Heart left ventricle (tissue), 16 donors: ENCODE results near the gene MAML1. TPM values are rescaled to one million over a fixed set of nuclear protein-coding genes. Genes with fewer than 3 reads are reported as not detected.
"Not testable (repeated sequence)": the region's sequence is repeated elsewhere in the genome, so short reads cannot be mapped to it uniquely, and the experiment has no call there.

Experiments
- ATAC-seq, 4 donors: fragments of 200-7000 bp; cut with Tn5 transposase; one replicate each; pipeline ENCODE4 v1.9.1; 2020 to 2022; ENCODE audit warnings: moderate library complexity in 4 of 4, mild to moderate bottlenecking in 3 of 4, moderate number of reproducible peaks in 1 of 4
- DNase-seq, 5 donors: peaks; one replicate each; pipeline ENCODE4 v3.0.0-alpha.2; 2020
- H3K27ac ChIP-seq, 12 donors: fragments of 200-600 bp; sonication (generic) in 4 of 12; one replicate each; pipeline versions ENCODE4 v1.5.0 to v1.8.0; 2016 to 2022; ENCODE audit warnings: mild to moderate bottlenecking in 2 of 12
- H3K27me3 ChIP-seq, 9 donors: fragments of 200-600 bp; sonication (generic) in 2 of 9; one replicate each; pipeline versions ENCODE4 v1.5.1 to v1.8.0; 2016 to 2022; ENCODE audit warnings: mild to moderate bottlenecking in 3 of 9
- H3K36me3 ChIP-seq, 9 donors: fragments of 200-600 bp; sonication (generic) in 2 of 9; one replicate each; pipeline versions ENCODE4 v1.5.0 to v1.8.0; 2018 to 2022; ENCODE audit warnings: mild to moderate bottlenecking in 2 of 9
- H3K4me1 ChIP-seq, 12 donors: fragments of 200-600 bp; sonication (generic) in 4 of 12; one replicate each; pipeline versions ENCODE4 v1.5.0 to v1.8.0; 2016 to 2022; ENCODE audit warnings: mild to moderate bottlenecking in 3 of 12
- H3K4me3 ChIP-seq, 12 donors: fragments of 200-600 bp; sonication (generic) in 4 of 12; one replicate each; pipeline versions ENCODE4 v1.5.0 to v1.8.0; 2017 to 2022; ENCODE audit warnings: mild to moderate bottlenecking in 9 of 12, moderate library complexity in 4 of 12
- H3K9me3 ChIP-seq, 12 donors: fragments of 200-600 bp; sonication (generic) in 4 of 12; one replicate each; pipeline versions ENCODE4 v1.5.0 to v1.8.0; 2016 to 2022; ENCODE audit warnings: mild to moderate bottlenecking in 1 of 12
- POLR2A ChIP-seq, 2 donors: fragments of 450-650 bp; IDR thresholded peaks; one replicate each; pipeline ENCODE4 v1.6.1; 2017; ENCODE audit warnings: antibody characterized with exemption in 2 of 2, mild to moderate bottlenecking in 2 of 2, moderate library complexity in 2 of 2
- WGBS, 4 donors: extraction: QIAGEN DNeasy Blood & Tissue Kit in 2 of 4; methylation state at CpG; one replicate each; pipeline versions ENCODE4 v1.1.5 to v1.1.7; 2013 to 2018; 5-methylcytosine and 5-hydroxymethylcytosine counted together
- intact Hi-C, 10 donors: fragments of 100-400 bp; cut with DNase I; formaldehyde crosslinking; loops; one replicate each; pipeline versions ENCODE4 v1.11.1 to v1.14.2; 2022
- polyA plus RNA-seq, 2 donors: library from polyadenylated mRNA; stranded (reverse); fragments of 200-250 nt; gene quantifications; one replicate each; pipeline ENCODE4 v1.2.3, GENCODE V29; 2013
- total RNA-seq, 9 donors: library from RNA; depleted of rRNA in 2 of 9; stranded (reverse); fragments of >200 nt in 2 of 9; fragmentation: NEBNext Ultra II Directional in 3 of 9; extraction: Animal tissue kit (Norgen Biotek cat#: 25700) in 3 of 9; gene quantifications; one replicate each; pipeline versions ENCODE4 v1.1.0 to v1.2.4, GENCODE V29; 2016 to 2023
- TF ChIP-seq, protein P1 (sequence below), 12 donors: fragments of 200-600 bp; sonication (generic) in 4 of 12; IDR thresholded peaks; one replicate each; pipeline versions ENCODE4 v1.5.0 to v1.8.0; 2018 to 2022; ENCODE audit warnings: antibody characterized with exemption in 12 of 12, mild to moderate bottlenecking in 5 of 12
- donor health status: ischemic (EF 13 %, LVEDD 7.1; RV severe dilation, severe dysfunction).
- donor health status: healthy with polysubstance abuse.
- donor health status: DM: no; HTN: yes; CAD: no.
- donor health status: DM: no; HTN: no; CAD: no.
- donor health status: ischemic (EF 25% LVEDD 6.9; RV normal size, moderate dysfunction).
- donor health status: ischemic (EF 25% LVEDD 5.7; RV mildly dilated, moderate dysfunction).
- donor health status: healthy.
- donor health status: DM: yes; HTN: yes; CAD: no.
- donor health status: ischemic (EF 35%, LVEDD 5.7; RV mildly dilated, moderate dysfunction).
- donor health status: nonischemic (EF 11% LVEDD 7.7; RV severe dilation, severe dysfunction).
- donor health status: DM: yes; HTN: yes; CAD: no.
- donor health status: PGD.
- donor health status: ischemic (EF 29% LVEDD 5.4; RV normal size, mild dysfunction).
- donor health status: nonischemic (EF 23%, LVEDD 6.1; RV moderate dilation, normal function).

MAML1 gene
- total and polyA plus RNA-seq, 11 donors = 6.9 to 18.0 (median 11.8) TPM

- DNase-seq = peak in 1 of 5 donors; percentile 10
Measured at GRCh38 chr5:179781846-179782245, 49.2 kb downstream of the MAML1 start.

GRCh38 chr5:179783128-179783527 is 50.5 kb downstream of the MAML1 start:
- WGBS, 4 donors = 94 to 96% (median 96%) methylated on average over 9 of the region's 9 CpGs
- Histone ChIP-seq H3K27ac (no peak overlapping the region), H3K27me3 (no peaks in the 10 kb centered on the region), H3K4me3 (no peak overlapping the region), H3K4me1 (peaks cover 0 to 42% (median 0%) of the 10 kb centered on the region in 12 donors), H3K36me3 (peaks cover 0 to 30% (median 17%) of the 10 kb centered on the region in 9 donors), H3K9me3 (no peaks in the 10 kb centered on the region)
- DNase-seq = peak in 1 of 5 donors; percentile 26
- no peak for TF ChIP-seq POLR2A (IDR thresholded peaks at IDR 0.05)
- TF ChIP-seq, protein P1, sequence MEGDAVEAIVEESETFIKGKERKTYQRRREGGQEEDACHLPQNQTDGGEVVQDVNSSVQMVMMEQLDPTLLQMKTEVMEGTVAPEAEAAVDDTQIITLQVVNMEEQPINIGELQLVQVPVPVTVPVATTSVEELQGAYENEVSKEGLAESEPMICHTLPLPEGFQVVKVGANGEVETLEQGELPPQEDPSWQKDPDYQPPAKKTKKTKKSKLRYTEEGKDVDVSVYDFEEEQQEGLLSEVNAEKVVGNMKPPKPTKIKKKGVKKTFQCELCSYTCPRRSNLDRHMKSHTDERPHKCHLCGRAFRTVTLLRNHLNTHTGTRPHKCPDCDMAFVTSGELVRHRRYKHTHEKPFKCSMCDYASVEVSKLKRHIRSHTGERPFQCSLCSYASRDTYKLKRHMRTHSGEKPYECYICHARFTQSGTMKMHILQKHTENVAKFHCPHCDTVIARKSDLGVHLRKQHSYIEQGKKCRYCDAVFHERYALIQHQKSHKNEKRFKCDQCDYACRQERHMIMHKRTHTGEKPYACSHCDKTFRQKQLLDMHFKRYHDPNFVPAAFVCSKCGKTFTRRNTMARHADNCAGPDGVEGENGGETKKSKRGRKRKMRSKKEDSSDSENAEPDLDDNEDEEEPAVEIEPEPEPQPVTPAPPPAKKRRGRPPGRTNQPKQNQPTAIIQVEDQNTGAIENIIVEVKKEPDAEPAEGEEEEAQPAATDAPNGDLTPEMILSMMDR (IDR thresholded peaks at IDR 0.05) = no peak
- no peak for ATAC-seq
- intact Hi-C loops = no loop called here

More at GRCh38 chr5:179781846-179782245, 49.2 kb downstream of the MAML1 start:
- Histone ChIP-seq H3K27me3 (no peaks in the 10 kb centered on the region), H3K4me1 (peaks cover 0 to 55% (median 0%) of the 10 kb centered on the region in 12 donors), H3K27ac (no peak overlapping the region), H3K4me3 (no peak overlapping the region), H3K36me3 (peaks cover 0 to 42% (median 23%) of the 10 kb centered on the region in 9 donors), H3K9me3 (no peaks in the 10 kb centered on the region)
- WGBS, 4 donors = 78 to 89% (median 82%) methylated on average over 3 to 4 of the region's 4 CpGs
- TF ChIP-seq POLR2A (IDR thresholded peaks at IDR 0.05) = no peak
- TF ChIP-seq, protein P1 (IDR thresholded peaks at IDR 0.05) = no peak
- intact Hi-C loops = no loop called here
- ATAC-seq = peak in 3 of 4 donors; percentile 32 to 68 (median 57)

DNA sequence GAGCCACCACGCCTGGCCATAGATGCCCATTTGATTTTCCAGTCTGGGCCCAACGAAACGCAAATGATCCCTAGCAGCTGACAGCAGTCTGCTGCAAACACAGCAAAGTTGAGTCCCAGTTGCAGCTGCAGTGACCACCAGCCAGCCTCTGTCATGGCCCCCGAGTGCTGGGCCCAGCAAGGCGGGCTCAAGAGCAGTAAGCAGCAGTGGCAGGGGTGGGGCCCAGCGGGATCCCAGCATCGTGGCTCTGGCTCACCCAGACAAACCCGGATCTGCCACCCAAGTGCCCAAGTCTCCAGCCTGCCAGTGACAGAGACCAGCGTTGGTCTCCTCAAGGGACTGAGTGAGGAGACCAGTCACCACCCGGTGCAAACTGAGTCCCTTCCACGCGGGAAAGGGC is 54.2 kb downstream of the MAML1 start:
- TF ChIP-seq, protein P1 (IDR thresholded peaks at IDR 0.05) = no peak
- TF ChIP-seq POLR2A (IDR thresholded peaks at IDR 0.05) = no peak
- H3K27me3 ChIP-seq = no peaks in the 10 kb centered on the region
- intact Hi-C loops = no loop called here
- H3K9me3 ChIP-seq = no peaks in the 10 kb centered on the region
- no peak overlapping the region for H3K4me3 ChIP-seq
- no peak overlapping the region for H3K27ac ChIP-seq
- peaks cover 0 to 15% (median 4%) of the 10 kb centered on the region in 12 donors for H3K4me1 ChIP-seq
- WGBS, 4 donors = 82 to 92% (median 87%) methylated on average over 6 to 12 of the region's 12 CpGs
- no peaks in the 10 kb centered on the region for H3K36me3 ChIP-seq
- peak in 2 of 5 donors; percentile 6 to 36 for DNase-seq
- ATAC-seq = no peak

- intact Hi-C loops = no loop called here
- Histone ChIP-seq H3K4me1 (peaks cover 0 to 30% (median 17%) of the 10 kb centered on the region in 12 donors), H3K36me3 (no peaks in the 10 kb centered on the region), H3K27ac (no peak overlapping the region), H3K9me3 (no peaks in the 10 kb centered on the region), H3K4me3 (no peak overlapping the region), H3K27me3 (no peaks in the 10 kb centered on the region)
- ATAC-seq = no peak
- TF ChIP-seq, protein P1 (IDR thresholded peaks at IDR 0.05) = no peak
- DNase-seq = peak in 1 of 5 donors; percentile 9
- 87 to 96% (median 88%) methylated on average over 6 to 7 of the region's 7 CpGs for WGBS, 4 donors
Measured at GRCh38 chr5:179788193-179788854, 55.7 kb downstream of the MAML1 start.

DNA sequence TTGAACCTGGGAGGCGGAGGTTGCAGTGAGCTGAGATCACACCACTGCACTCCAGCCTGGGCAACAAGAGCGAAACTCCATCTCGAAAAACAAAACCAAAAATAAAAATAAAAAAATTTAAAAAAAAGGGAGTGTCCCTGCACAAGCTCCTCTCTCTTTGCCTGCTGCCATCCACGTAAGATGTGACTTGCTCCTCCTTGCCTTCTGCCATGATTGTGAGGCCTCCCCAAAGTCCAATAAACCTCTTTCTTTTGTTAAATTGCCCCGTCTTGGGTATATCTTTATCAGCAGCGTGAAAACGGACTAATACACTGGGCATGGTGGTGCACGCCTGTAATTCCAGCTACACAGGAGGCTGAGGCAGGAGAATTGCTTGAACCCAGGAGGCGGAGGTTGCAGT is 56.7 kb downstream of the MAML1 start:
- DNase-seq, H3K27ac ChIP-seq, H3K36me3 ChIP-seq, ATAC-seq, H3K9me3 ChIP-seq, intact Hi-C loops, H3K4me3 ChIP-seq, H3K27me3 ChIP-seq: not testable (repeated sequence)
- peaks cover 0 to 39% (median 26%) of the 10 kb centered on the region in 12 donors for H3K4me1 ChIP-seq
- WGBS, 4 donors = 96 to 99% (median 97%) methylated on average over 9 of the region's 9 CpGs
